ENCODE measurements around the gene C16orf54. TPM values are rescaled to one million over a fixed set of nuclear protein-coding genes. Genes with fewer than 3 reads are reported as not detected.

Gene C16orf54
- polyA plus RNA-seq, 3 donors = 0.17 to 0.28 (median 0.26) TPM

Other genes with a start within 250 kb of the C16orf54 start
- gene NPIPB12, start 239.6 kb downstream of the C16orf54 start, polyA plus RNA-seq (ENCODE audit: insufficient read length in 3 of 3) = 10 to 100 TPM; 17.7 to 29.4 (median 18.4) TPM
- gene SPN, start 82.7 kb downstream of the C16orf54 start, polyA plus RNA-seq (ENCODE audit: insufficient read length in 3 of 3) = 1 to 10 TPM; 2.2 to 2.6 (median 2.6) TPM
- gene QPRT, start 66.8 kb downstream of the C16orf54 start, polyA plus RNA-seq (ENCODE audit: insufficient read length in 3 of 3) = 100 to 1,000 TPM; 115 to 144 (median 131) TPM
- gene ZG16, start 32.3 kb upstream of the C16orf54 start, polyA plus RNA-seq (ENCODE audit: insufficient read length in 3 of 3) = under 1 TPM in 1 of 3 donors, not detected in 2; 0.06 TPM
- gene KIF22, start 44.8 kb upstream of the C16orf54 start, polyA plus RNA-seq (ENCODE audit: insufficient read length in 3 of 3) = 10 to 100 TPM; 67.5 to 70.9 (median 68.8) TPM
- gene MAZ, start 60.5 kb upstream of the C16orf54 start, polyA plus RNA-seq (ENCODE audit: insufficient read length in 3 of 3) = 100 to 1,000 TPM; 273 to 320 (median 302) TPM
- gene PRRT2, start 66.2 kb upstream of the C16orf54 start, polyA plus RNA-seq (ENCODE audit: insufficient read length in 3 of 3) = 10 to 100 TPM in 1 of 3 donors, 1 to 10 TPM in 2; 6.5 to 12.4 (median 8.4) TPM
- 10 to 100 TPM; 28.0 to 30.5 (median 29.7) TPM for gene PAGR1, start 70.2 kb upstream of the C16orf54 start, polyA plus RNA-seq (ENCODE audit: insufficient read length in 3 of 3)
- gene MVP, start 74.5 kb upstream of the C16orf54 start, polyA plus RNA-seq (ENCODE audit: insufficient read length in 3 of 3) = 10 to 100 TPM; 18.1 to 22.6 (median 20.0) TPM
- 100 to 1,000 TPM in 1 of 3 donors, 10 to 100 TPM in 2; 85.9 to 102 (median 89.9) TPM for gene CDIPT, start 117.2 kb upstream of the C16orf54 start, polyA plus RNA-seq (ENCODE audit: insufficient read length in 3 of 3)
- 10 to 100 TPM in 1 of 3 donors, 1 to 10 TPM in 2; 9.0 to 10.8 (median 9.5) TPM for gene SEZ6L2, start 153.6 kb upstream of the C16orf54 start, polyA plus RNA-seq (ENCODE audit: insufficient read length in 3 of 3)
- under 1 TPM; 0.52 to 0.87 (median 0.54) TPM for gene ASPHD1, start 154.5 kb upstream of the C16orf54 start, polyA plus RNA-seq (ENCODE audit: insufficient read length in 3 of 3)
- 10 to 100 TPM; 13.8 to 15.7 (median 14.2) TPM for gene KCTD13, start 180.2 kb upstream of the C16orf54 start, polyA plus RNA-seq (ENCODE audit: insufficient read length in 3 of 3)
- 100 to 1,000 TPM in 1 of 3 donors, 10 to 100 TPM in 2; 93.1 to 107 (median 96.3) TPM for gene TMEM219, start 216.1 kb upstream of the C16orf54 start, polyA plus RNA-seq (ENCODE audit: insufficient read length in 3 of 3)
- gene TAOK2, start 227.9 kb upstream of the C16orf54 start, polyA plus RNA-seq (ENCODE audit: insufficient read length in 3 of 3) = 10 to 100 TPM; 33.6 to 36.9 (median 36.4) TPM
- gene HIRIP3, start 249.6 kb upstream of the C16orf54 start, polyA plus RNA-seq (ENCODE audit: insufficient read length in 3 of 3) = 10 to 100 TPM; 16.2 to 18.8 (median 18.0) TPM

Data from right renal cortex interstitium (tissue), 3 donors.